KMS-11 (cell line): Measurements from ENCODE around the gene EPS8L3.

Source experiments
- H2AFZ ChIP-seq: fragments of 200-600 bp; sonication (generic); 2 replicates; pipeline ENCODE4 v1.6.1; 2016; ENCODE audit warnings: antibody characterized with exemption, mixed run types, low read depth
- H3K27ac ChIP-seq: fragments of 200-600 bp; sonication (generic); 2 replicates; pipeline ENCODE4 v1.6.1; 2016; ENCODE audit warnings: mild to moderate bottlenecking, mixed run types
- H3K27me3 ChIP-seq: fragments of 200-600 bp; sonication (generic); 2 replicates; pipeline ENCODE4 v1.6.1; 2017; ENCODE audit warnings: mild to moderate bottlenecking, low read depth, mixed run types, moderate library complexity; ENCODE audit not compliant: insufficient read depth
- H3K36me3 ChIP-seq: fragments of 200-600 bp; sonication (generic); 2 replicates; pipeline ENCODE4 v1.6.1; 2017; ENCODE audit warnings: mild to moderate bottlenecking, mixed run types; ENCODE audit not compliant: insufficient read depth
- H3K4me1 ChIP-seq: fragments of 200-600 bp; sonication (generic); 2 replicates; pipeline ENCODE4 v1.6.1; 2016; ENCODE audit warnings: mild to moderate bottlenecking, low read depth, mixed run types; ENCODE audit not compliant: poor library complexity, severe bottlenecking
- H3K4me2 ChIP-seq: fragments of 200-600 bp; sonication (generic); 2 replicates; pipeline ENCODE4 v1.7.0; 2016; ENCODE audit warnings: mild to moderate bottlenecking, mixed run types
- H3K4me3 ChIP-seq: fragments of 200-600 bp; sonication (generic); IDR thresholded peaks from 2 replicates; pipeline ENCODE4 v1.6.1; 2017; ENCODE audit warnings: low read depth, low read length, mixed read lengths; ENCODE audit not compliant: insufficient read depth
- H3K79me2 ChIP-seq: fragments of 200-600 bp; sonication (generic); 2 replicates; pipeline ENCODE4 v1.6.1; 2016; ENCODE audit warnings: low read depth, mixed run types; ENCODE audit not compliant: insufficient read depth
- H3K9ac ChIP-seq: fragments of 200-600 bp; sonication (generic); 2 replicates; pipeline ENCODE4 v1.6.1; 2016; ENCODE audit warnings: mild to moderate bottlenecking, mixed run types
- H4K20me1 ChIP-seq: fragments of 200-600 bp; sonication (generic); 2 replicates; pipeline ENCODE4 v1.6.1; 2016; ENCODE audit warnings: mild to moderate bottlenecking, mixed run types; ENCODE audit not compliant: insufficient read depth
- CTCF ChIP-seq: fragments of 200-600 bp; sonication (generic); conservative IDR thresholded peaks from 2 replicates; pipeline ENCODE4 v1.6.1; 2017; ENCODE audit warnings: low read depth, mild to moderate bottlenecking, antibody characterized with exemption, low read length, moderate library complexity, mixed read lengths

The EPS8L3 gene

GRCh38 chr1:109794319-109795132, 30.8 kb upstream of the EPS8L3 start:
- no peaks in the 10 kb centered on the region for H3K36me3 ChIP-seq
- H3K79me2 ChIP-seq: no peaks in the 10 kb centered on the region
- no peak for TF ChIP-seq CTCF
- no peak overlapping the region for H3K4me2 ChIP-seq
- no peak overlapping the region for H3K9ac ChIP-seq
- H4K20me1 ChIP-seq: no peaks in the 10 kb centered on the region
- H3K4me1 ChIP-seq: peaks cover 70% of the 10 kb centered on the region
- no peaks in the 10 kb centered on the region for H3K27me3 ChIP-seq
- H3K27ac ChIP-seq: no peak overlapping the region
- no peak overlapping the region for H3K4me3 ChIP-seq
- H2AFZ ChIP-seq: no peak overlapping the region

GRCh38 chr1:109793486-109794318, 30.0 kb upstream of the EPS8L3 start:
- TF ChIP-seq CTCF: no peak
- Histone ChIP-seq H3K4me2 (no peak overlapping the region), H3K36me3 (no peaks in the 10 kb centered on the region), H3K9ac (no peak overlapping the region), H3K4me3 (no peak overlapping the region), H4K20me1 (no peaks in the 10 kb centered on the region), H3K79me2 (no peaks in the 10 kb centered on the region), H2AFZ (no peak overlapping the region), H3K4me1 (peaks cover 68% of the 10 kb centered on the region), H3K27me3 (no peaks in the 10 kb centered on the region), H3K27ac (no peak overlapping the region)

GRCh38 chr1:109793089-109793485, 29.4 kb upstream of the EPS8L3 start:
- Histone ChIP-seq H3K9ac (no peak overlapping the region), H3K4me2 (no peak overlapping the region), H3K27ac (no peak overlapping the region), H3K4me1 (peaks cover 62% of the 10 kb centered on the region), H3K27me3 (no peaks in the 10 kb centered on the region), H2AFZ (no peak overlapping the region), H3K79me2 (no peaks in the 10 kb centered on the region), H3K36me3 (no peaks in the 10 kb centered on the region), H3K4me3 (no peak overlapping the region), H4K20me1 (no peaks in the 10 kb centered on the region)
- TF ChIP-seq CTCF: no peak

GRCh38 chr1:109792056-109792831, 28.5 kb upstream of the EPS8L3 start:
- no peak for TF ChIP-seq CTCF

More at GRCh38 chr1:109792056-109792831, 28.5 kb upstream of the EPS8L3 start:
- no peak overlapping the region; the same call in 1 of the 2 replicates for H3K4me2 ChIP-seq
- H4K20me1 ChIP-seq: no peaks in the 10 kb centered on the region
- H3K9ac ChIP-seq: no peak overlapping the region; the same call in 1 of the 2 replicates
- H2AFZ ChIP-seq: peak overlapping the region; percentile 18; the same call in 1 of the 2 replicates
- H3K4me3 ChIP-seq: no peak overlapping the region
- no peaks in the 10 kb centered on the region for H3K36me3 ChIP-seq
- H3K27ac ChIP-seq: no peak overlapping the region
- peaks cover 53% of the 10 kb centered on the region for H3K4me1 ChIP-seq
- no peaks in the 10 kb centered on the region for H3K79me2 ChIP-seq
- H3K27me3 ChIP-seq: no peaks in the 10 kb centered on the region
